Erythroblast (primary cell): ENCODE results near the gene SMIM17.
"Not testable (repeated sequence)": the region's sequence is repeated elsewhere in the genome, so short reads cannot be mapped to it uniquely, and the experiment has no call there.

Source experiments
- DNase-seq, 2 experiments: peaks; one replicate each; lab custom pipeline; 2025; lab: John Stamatoyannopoulos, UW
- GATA1 ChIP-seq: IDR thresholded peaks from 2 replicates; pipeline ENCODE4 v1.6.1; 2011; ENCODE audit warnings: low read depth, mild to moderate bottlenecking, control low read depth, low read length, moderate library complexity
- POLR2A ChIP-seq: IDR thresholded peaks from 2 replicates; pipeline ENCODE4 v1.6.1; 2011; ENCODE audit warnings: mild to moderate bottlenecking, low read length

SMIM17 gene

GRCh38 chr19:56670401-56670960 lies 27.5 kb downstream of the SMIM17 start:
- TF ChIP-seq POLR2A (no peak), GATA1 (no peak)
- no peak for DNase-seq

GRCh38 chr19:56670961-56671612 lies 28.1 kb downstream of the SMIM17 start:
- DNase-seq: no peak
- no peak for TF ChIP-seq GATA1
- no peak for TF ChIP-seq POLR2A

- peak; percentile 70 to 77 for DNase-seq
- TF ChIP-seq GATA1 (no peak), POLR2A (no peak)
These were observed 28.6 kb downstream of the SMIM17 start, which contains the start of gene ZNF835 for GRCh38 chr19:56671613-56671994. ZNF835 (minus strand) TSS chr19:56671757; CDS start chr19:56665198, 6,559 bp downstream.

- not testable (repeated sequence) for DNase-seq
These were observed 29.7 kb downstream of the SMIM17 start for GRCh38 chr19:56672610-56673009.

GRCh38 chr19:56678205-56678604 lies 35.2 kb downstream of the SMIM17 start:
- no peak for DNase-seq
- no peak for TF ChIP-seq GATA1
- TF ChIP-seq POLR2A: no peak

GRCh38 chr19:56681702-56682101 lies 38.7 kb downstream of the SMIM17 start:
- DNase-seq: no peak
- TF ChIP-seq GATA1 (no peak), POLR2A (no peak)

GRCh38 chr19:56683116-56683515 lies 40.2 kb downstream of the SMIM17 start:
- DNase-seq: no peak
- TF ChIP-seq POLR2A (no peak), GATA1 (no peak)

GRCh38 chr19:56687031-56687430 lies 44.1 kb downstream of the SMIM17 start:
- TF ChIP-seq GATA1 (no peak), POLR2A (no peak)
- DNase-seq: no peak

GRCh38 chr19:56689198-56689597 lies 46.2 kb downstream of the SMIM17 start:
- TF ChIP-seq POLR2A: no peak
- TF ChIP-seq GATA1: no peak
- DNase-seq: no peak

GRCh38 chr19:56690670-56691069 lies 47.7 kb downstream of the SMIM17 start:
- DNase-seq: no peak

GRCh38 chr19:56692206-56692895 lies 49.4 kb downstream of the SMIM17 start:
- TF ChIP-seq POLR2A (no peak), GATA1 (no peak)
- DNase-seq: no peak

More at GRCh38 chr19:56690670-56691069, 47.7 kb downstream of the SMIM17 start:
- no peak for TF ChIP-seq POLR2A

- no peak for DNase-seq
- TF ChIP-seq GATA1: no peak
- no peak for TF ChIP-seq POLR2A
These were observed 56.6 kb downstream of the SMIM17 start for GRCh38 chr19:56699552-56699951.

- TF ChIP-seq GATA1 (no peak), POLR2A (no peak)
- no peak for DNase-seq
These were observed 58.9 kb downstream of the SMIM17 start for GRCh38 chr19:56701895-56702294.

- TF ChIP-seq POLR2A: no peak
- TF ChIP-seq GATA1: no peak
- DNase-seq: no peak
These were observed 63.0 kb downstream of the SMIM17 start for GRCh38 chr19:56705939-56706338.
